Measurements from ENCODE around the gene FBXO17. TPM values are rescaled to one million over a fixed set of nuclear protein-coding genes. Genes with fewer than 3 reads are reported as not detected.

The FBXO17 gene
- total and polyA plus RNA-seq, 5 experiments from 2014 or later: not detected

GRCh38 chr19:38904581-38905539, 70.7 kb downstream of the FBXO17 start:
- no peaks in the 10 kb centered on the region for H3K9me3 Mint-ChIP-seq
- H3K27ac Mint-ChIP-seq: peak overlapping the region in 5 of 10 donors; percentile 8 to 89 (median 27)
- H3K36me3 Mint-ChIP-seq: peaks cover 6 to 44% (median 10%) of the 10 kb centered on the region in 3 donors
- no peaks in the 10 kb centered on the region for H3K27me3 Mint-ChIP-seq
- peaks cover 16 to 45% (median 41%) of the 10 kb centered on the region in 4 donors for H3K4me1 Mint-ChIP-seq
- peak overlapping the region in 1 of 10 donors; percentile 63 for H3K4me3 Mint-ChIP-seq
- ATAC-seq (no peak), DNase-seq (peak in 1 of 10 donors; percentile 62)
- POLR2A ChIA-PET: no interaction called here

DNA sequence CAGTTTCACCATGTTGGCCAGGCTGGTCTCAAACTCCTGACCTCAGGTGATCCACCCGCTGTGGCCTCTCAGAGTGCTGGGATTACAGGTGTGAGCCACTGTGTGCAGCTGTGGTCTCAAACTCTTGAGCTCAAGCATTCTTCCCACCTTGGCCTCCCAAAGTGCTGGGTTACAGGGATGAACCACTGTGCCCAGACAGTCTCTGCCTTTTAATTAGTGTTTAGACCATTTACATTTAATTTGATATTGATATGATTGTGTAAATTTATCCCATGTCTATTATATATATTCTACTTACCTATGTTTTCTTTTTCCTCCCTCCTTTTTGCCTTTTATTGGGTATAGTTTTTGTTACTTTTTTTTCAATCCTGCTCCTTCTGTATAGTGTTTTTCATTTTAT, 73.9 kb downstream of the FBXO17 start:
- Mint-ChIP-seq H3K36me3 (peaks cover 1 to 26% (median 6%) of the 10 kb centered on the region in 3 donors), H3K4me3 (peak overlapping the region in 8 of 10 donors; percentile 2 to 96 (median 47))

GRCh38 chr19:38900743-38901190, 74.8 kb downstream of the FBXO17 start:
- Mint-ChIP-seq H3K36me3 (peaks cover 0 to 19% (median 6%) of the 10 kb centered on the region in 3 donors), H3K4me1 (peaks cover 20 to 60% (median 47%) of the 10 kb centered on the region in 4 donors), H3K27ac (peak overlapping the region in 9 of 10 donors; percentile 73 to 99 (median 85)), H3K9me3 (no peaks in the 10 kb centered on the region), H3K4me3 (peak overlapping the region; percentile 86 to 100 (median 96)), H3K27me3 (no peaks in the 10 kb centered on the region)
- ATAC-seq (no peak), DNase-seq (no peak)
- POLR2A ChIA-PET: interaction anchor here (0.6 to 2.0 kb wide), 8 partner anchors 8 to 282 kb away, joined by 3 to 12 read pairs (median 6); partner anchors contain the start of genes EIF3K, HNRNPL, MRPS12 and RINL

More for the DNA sequence above, 73.9 kb downstream of the FBXO17 start:
- Mint-ChIP-seq H3K27me3 (no peaks in the 10 kb centered on the region), H3K27ac (peak overlapping the region in 5 of 10 donors; percentile 4 to 82 (median 16)), H3K9me3 (no peaks in the 10 kb centered on the region), H3K4me1 (peaks cover 20 to 59% (median 46%) of the 10 kb centered on the region in 4 donors)
- ATAC-seq (no peak), DNase-seq (peak in 1 of 10 donors; percentile 6)
- POLR2A ChIA-PET: interaction anchor here (0.8 kb wide), 1 partner anchor 32 kb away, joined by 3 read pairs; no protein-coding TSS in a partner anchor

GRCh38 chr19:38900202-38900629, 75.3 kb downstream of the FBXO17 start:
- DNase-seq: peak in 1 of 10 donors; percentile 1
- Mint-ChIP-seq H3K27me3 (no peaks in the 10 kb centered on the region), H3K9me3 (no peaks in the 10 kb centered on the region), H3K4me3 (peak overlapping the region; percentile 86 to 100 (median 96)), H3K4me1 (peaks cover 20 to 60% (median 51%) of the 10 kb centered on the region in 4 donors), H3K36me3 (peaks cover 0 to 15% (median 6%) of the 10 kb centered on the region in 3 donors), H3K27ac (peak overlapping the region; percentile 90 to 99 (median 96))
- POLR2A ChIA-PET: interaction anchor here (0.6 to 2.0 kb wide), 12 partner anchors 9 to 282 kb away, joined by 3 to 12 read pairs (median 6); partner anchors contain the start of genes ACTN4, EIF3K, HNRNPL and MRPS12
- ATAC-seq: no peak

GRCh38 chr19:38899447-38900201, 75.9 kb downstream of the FBXO17 start, which contains the start of the genes NFKBIB and SIRT2:
NFKBIB (plus strand) TSS chr19:38899969; CDS start chr19:38900033, 64 bp downstream.
SIRT2 (minus strand) TSS chr19:38899618; CDS start chr19:38899521, 97 bp downstream.
- no peaks in the 10 kb centered on the region for H3K9me3 Mint-ChIP-seq
- H3K4me3 Mint-ChIP-seq: peak within 1 kb of the TSS; percentile 86 to 100 (median 97)
- H3K4me1 Mint-ChIP-seq: peaks cover 22 to 61% (median 55%) of the 10 kb centered on the region in 4 donors
- peak; percentile 89 for ATAC-seq
- H3K27ac Mint-ChIP-seq: peak within 1 kb of the TSS; percentile 93 to 100 (median 99)
- peaks cover 0 to 14% (median 4%) of the 10 kb centered on the region in 3 donors for H3K36me3 Mint-ChIP-seq
- no peaks in the 10 kb centered on the region for H3K27me3 Mint-ChIP-seq
- DNase-seq: peak; percentile 91 to 100 (median 99)
- POLR2A ChIA-PET: interaction anchor here (0.7 to 2.0 kb wide), 11 partner anchors 9 to 281 kb away, joined by 3 to 12 read pairs (median 6); partner anchors contain the start of genes ACTN4, EIF3K, HNRNPL and MRPS12

- H3K27me3 Mint-ChIP-seq: no peaks in the 10 kb centered on the region
- ATAC-seq (peak in 1 of 2 donors; percentile 22), DNase-seq (no peak)
- H3K4me3 Mint-ChIP-seq: peak overlapping the region; percentile 86 to 100 (median 97)
- peaks cover 20 to 55% (median 51%) of the 10 kb centered on the region in 4 donors for H3K4me1 Mint-ChIP-seq
- H3K9me3 Mint-ChIP-seq: no peaks in the 10 kb centered on the region
- POLR2A ChIA-PET: no interaction called here
- H3K27ac Mint-ChIP-seq: peak overlapping the region; percentile 93 to 100 (median 99)
- H3K36me3 Mint-ChIP-seq: peaks cover 0 to 10% (median 0%) of the 10 kb centered on the region in 3 donors
Measured at GRCh38 chr19:38898788-38899446, 76.6 kb downstream of the FBXO17 start.

DNA sequence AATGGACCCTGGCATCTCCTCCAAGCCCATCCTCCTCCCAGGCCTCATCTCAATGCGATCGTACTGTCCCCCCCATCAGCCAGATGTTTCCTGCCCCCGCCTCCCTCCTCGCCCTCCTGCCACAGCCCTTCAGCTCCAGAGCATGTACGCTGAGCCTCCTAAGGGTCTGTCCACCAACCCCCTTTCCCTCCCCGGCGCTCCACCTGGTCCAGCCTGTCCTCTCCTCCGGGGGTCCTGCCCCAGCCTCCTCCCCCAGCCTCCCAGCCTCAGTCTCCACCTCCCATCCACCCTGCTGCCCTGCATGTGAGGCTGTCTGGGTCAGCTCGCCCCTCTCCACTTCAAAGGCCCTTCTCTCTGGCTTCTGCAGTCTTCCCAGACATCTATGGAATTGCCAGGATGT, 80.6 kb downstream of the FBXO17 start:
- peaks cover 0 to 18% (median 0%) of the 10 kb centered on the region in 3 donors for H3K36me3 Mint-ChIP-seq
- no peaks in the 10 kb centered on the region for H3K27me3 Mint-ChIP-seq
- H3K4me3 Mint-ChIP-seq: no peak overlapping the region
- peak overlapping the region in 3 of 10 donors; percentile 47 to 78 (median 62) for H3K27ac Mint-ChIP-seq
- peaks cover 13 to 40% (median 30%) of the 10 kb centered on the region in 4 donors for H3K4me1 Mint-ChIP-seq
- DNase-seq (no peak), ATAC-seq (no peak)
- POLR2A ChIA-PET: no interaction called here
- H3K9me3 Mint-ChIP-seq: no peaks in the 10 kb centered on the region

GRCh38 chr19:38893341-38893771, 82.2 kb downstream of the FBXO17 start:
- Mint-ChIP-seq H3K9me3 (no peaks in the 10 kb centered on the region), H3K27me3 (no peaks in the 10 kb centered on the region), H3K4me3 (no peak overlapping the region), H3K4me1 (peaks cover 6 to 28% (median 19%) of the 10 kb centered on the region in 4 donors), H3K36me3 (peaks cover 0 to 31% (median 5%) of the 10 kb centered on the region in 3 donors), H3K27ac (no peak overlapping the region)
- POLR2A ChIA-PET: interaction anchor here (0.6 to 1.6 kb wide), 3 partner anchors 15 to 64 kb away, joined by 3 to 4 read pairs (median 4); partner anchors contain the start of gene RINL
- ATAC-seq: no peak
- no peak for DNase-seq

DNA sequence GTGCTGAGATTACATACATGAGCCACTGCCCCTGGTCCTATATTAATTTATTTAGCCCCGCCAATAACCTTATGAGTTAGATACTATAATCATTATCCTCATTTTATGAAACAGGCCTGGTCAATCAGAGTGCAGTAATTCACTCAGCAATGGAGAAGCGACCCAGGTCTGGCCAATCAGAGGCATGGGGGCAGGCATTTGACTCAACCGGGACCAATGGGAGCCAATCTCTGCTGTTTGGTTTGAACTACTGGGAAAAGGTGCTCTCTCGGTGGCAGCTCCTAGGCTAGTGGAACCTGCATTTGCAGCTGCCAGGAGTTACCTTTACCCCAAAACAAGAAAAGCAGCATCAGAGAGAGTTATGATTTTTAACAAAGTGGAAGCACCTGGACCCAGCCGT, 82.7 kb downstream of the FBXO17 start:
- no peak for DNase-seq
- no peak overlapping the region for H3K4me3 Mint-ChIP-seq
- no peaks in the 10 kb centered on the region for H3K27me3 Mint-ChIP-seq
- POLR2A ChIA-PET: interaction anchor here (0.6 to 1.3 kb wide), 3 partner anchors 23 to 64 kb away, joined by 3 to 4 read pairs (median 3); no protein-coding TSS in a partner anchor
- no peaks in the 10 kb centered on the region for H3K9me3 Mint-ChIP-seq
- peak overlapping the region in 2 of 10 donors; percentile 29 to 38 for H3K27ac Mint-ChIP-seq
- peaks cover 0 to 31% (median 5%) of the 10 kb centered on the region in 3 donors for H3K36me3 Mint-ChIP-seq
- H3K4me1 Mint-ChIP-seq: peaks cover 4 to 23% (median 14%) of the 10 kb centered on the region in 4 donors
- ATAC-seq: no peak

DNA sequence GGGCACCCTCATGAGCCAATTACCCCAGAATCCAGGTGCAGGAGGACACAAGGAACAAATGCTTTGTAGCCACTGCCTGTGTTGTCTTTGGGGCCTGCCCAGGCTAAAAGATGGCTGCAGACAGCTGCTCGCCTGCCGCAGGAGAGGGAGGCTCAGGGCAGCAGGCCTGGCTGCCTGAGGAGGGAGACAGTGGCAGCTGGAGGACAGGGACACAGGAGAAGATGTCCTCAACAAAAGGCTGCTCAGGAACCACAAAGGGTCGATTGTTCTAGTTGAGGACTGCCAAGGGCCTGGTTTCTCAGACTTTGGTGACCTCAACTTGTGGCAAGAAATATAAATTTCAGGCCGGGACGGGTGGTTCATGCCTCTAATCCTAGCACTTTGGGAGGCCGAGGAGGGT, 83.8 kb downstream of the FBXO17 start:
- Mint-ChIP-seq H3K4me1 (peaks cover 4 to 16% (median 11%) of the 10 kb centered on the region in 4 donors), H3K27ac (no peak overlapping the region), H3K9me3 (no peaks in the 10 kb centered on the region), H3K27me3 (no peaks in the 10 kb centered on the region), H3K4me3 (no peak overlapping the region), H3K36me3 (peaks cover 0 to 31% (median 5%) of the 10 kb centered on the region in 3 donors)
- ATAC-seq (no peak), DNase-seq (no peak)
- POLR2A ChIA-PET: interaction anchor here (1.3 kb wide), 1 partner anchor 22 kb away, joined by 3 read pairs; no protein-coding TSS in a partner anchor

Data from naive thymus-derived CD8-positive, alpha-beta T cell (primary cell).